Measurements from ENCODE around the gene CD58.
"Not testable (repeated sequence)": the region's sequence is repeated elsewhere in the genome, so short reads cannot be mapped to it uniquely, and the experiment has no call there.

CD58 gene

GRCh38 chr1:116570358-116571214 is at the start of gene CD58:
TSS of gene CD58 (minus strand) at chr1:116571026. CDS start at chr1:116570972, 54 bp downstream.
- H3K4me3 ChIP-seq (ENCODE audit: low read depth, low read length), result peak within 1 kb of the TSS; percentile 70
- peak; percentile 85 for TF ChIP-seq CTCF (IDR thresholded peaks at IDR 0.05; ENCODE audit: borderline replicate concordance, insufficient read depth, low read depth, low read length)

- H3K4me3 ChIP-seq (ENCODE audit: low read depth, low read length), result not testable (repeated sequence)
These were observed 49.6 kb upstream of the CD58 start for GRCh38 chr1:116620392-116620791.

- H3K4me3 ChIP-seq (ENCODE audit: low read depth, low read length), result not testable (repeated sequence)
These were observed 48.3 kb upstream of the CD58 start for GRCh38 chr1:116619106-116619505.

GRCh38 chr1:116617808-116618207 is 47.0 kb upstream of the CD58 start:
- H3K4me3 ChIP-seq (ENCODE audit: low read depth, low read length), result not testable (repeated sequence)

- not testable (repeated sequence) for H3K4me3 ChIP-seq (ENCODE audit: low read depth, low read length)
These were observed 43.0 kb upstream of the CD58 start for GRCh38 chr1:116613825-116614224.

GRCh38 chr1:116609801-116610371 is 39.1 kb upstream of the CD58 start:
- H3K4me3 ChIP-seq (ENCODE audit: low read depth, low read length), result not testable (repeated sequence)

GRCh38 chr1:116608841-116609240 is 38.0 kb upstream of the CD58 start:
- not testable (repeated sequence) for H3K4me3 ChIP-seq (ENCODE audit: low read depth, low read length)

- H3K4me3 ChIP-seq (ENCODE audit: low read depth, low read length), result not testable (repeated sequence)
These were observed 37.3 kb upstream of the CD58 start for GRCh38 chr1:116608151-116608550.

GRCh38 chr1:116607463-116607862 is 36.6 kb upstream of the CD58 start:
- not testable (repeated sequence) for H3K4me3 ChIP-seq (ENCODE audit: low read depth, low read length)

- not testable (repeated sequence) for H3K4me3 ChIP-seq (ENCODE audit: low read depth, low read length)
These were observed 35.2 kb upstream of the CD58 start for GRCh38 chr1:116606067-116606466.

GRCh38 chr1:116605315-116605714 is 34.5 kb upstream of the CD58 start:
- no peak for TF ChIP-seq CTCF (IDR thresholded peaks at IDR 0.05; ENCODE audit: borderline replicate concordance, insufficient read depth, low read depth, low read length)
- no peak overlapping the region for H3K4me3 ChIP-seq (ENCODE audit: low read depth, low read length)

GRCh38 chr1:116604408-116604807 is 33.6 kb upstream of the CD58 start:
- H3K4me3 ChIP-seq (ENCODE audit: low read depth, low read length), result not testable (repeated sequence)

GRCh38 chr1:116603646-116604045 is 32.8 kb upstream of the CD58 start:
- not testable (repeated sequence) for H3K4me3 ChIP-seq (ENCODE audit: low read depth, low read length)

GRCh38 chr1:116599369-116599768 is 28.5 kb upstream of the CD58 start:
- not testable (repeated sequence) for H3K4me3 ChIP-seq (ENCODE audit: low read depth, low read length)

- not testable (repeated sequence) for H3K4me3 ChIP-seq (ENCODE audit: low read depth, low read length)
These were observed 27.7 kb upstream of the CD58 start for GRCh38 chr1:116598420-116599036.

- not testable (repeated sequence) for H3K4me3 ChIP-seq (ENCODE audit: low read depth, low read length)
These were observed 26.6 kb upstream of the CD58 start for GRCh38 chr1:116597388-116597787.

- H3K4me3 ChIP-seq (ENCODE audit: low read depth, low read length), result not testable (repeated sequence)
These were observed 26.0 kb upstream of the CD58 start for GRCh38 chr1:116596742-116597307.

All from GM12875 (cell line).